H9 (cell line): Measurements from ENCODE around the gene BSG. TPM values are rescaled to one million over a fixed set of nuclear protein-coding genes. Genes with fewer than 3 reads are reported as not detected.

ENCODE experiments used
- DNase-seq: peaks from one replicate; pipeline ENCODE4 v3.0.0-alpha.2; 2017
- H2AFZ ChIP-seq: one replicate; pipeline ENCODE4 v1.6.1; 2013; ENCODE audit warnings: mild to moderate bottlenecking, low read length, control low read depth, moderate library complexity
- H2AK5ac ChIP-seq: 2 replicates; pipeline ENCODE4 v1.6.1; 2013; ENCODE audit warnings: low read length, control low read depth, mixed read lengths; ENCODE audit not compliant: insufficient read length
- H2BK120ac ChIP-seq: one replicate; pipeline ENCODE4 v1.6.1; 2013; ENCODE audit warnings: low read depth, mild to moderate bottlenecking, low read length, control low read depth, inconsistent platforms; ENCODE audit not compliant: poor library complexity, severe bottlenecking
- H2BK12ac ChIP-seq: 2 replicates; pipeline ENCODE4 v1.6.1; 2013; ENCODE audit warnings: low read length, control low read depth, mixed read lengths, low read depth; ENCODE audit not compliant: insufficient read length
- H2BK15ac ChIP-seq: 2 replicates; pipeline ENCODE4 v1.6.1; 2013; ENCODE audit warnings: low read depth, low read length, control low read depth
- H2BK20ac ChIP-seq: one replicate; pipeline ENCODE4 v1.6.1; 2013; ENCODE audit warnings: low read depth, mild to moderate bottlenecking, low read length, control low read depth, inconsistent platforms; ENCODE audit not compliant: poor library complexity, severe bottlenecking
- H2BK5ac ChIP-seq: 2 replicates; pipeline ENCODE4 v1.6.1; 2013; ENCODE audit warnings: low read length, control low read depth, mixed read lengths; ENCODE audit not compliant: insufficient read length
- H3K14ac ChIP-seq: 2 replicates; pipeline ENCODE4 v1.6.1; 2013; ENCODE audit warnings: low read length, control low read depth; ENCODE audit not compliant: insufficient read depth
- H3K18ac ChIP-seq: 2 replicates; pipeline ENCODE4 v1.6.1; 2013; ENCODE audit warnings: low read depth, mild to moderate bottlenecking, mixed read lengths, low read length, control low read depth; ENCODE audit not compliant: insufficient read length
- H3K23ac ChIP-seq: 2 replicates; pipeline ENCODE4 v1.6.1; 2013; ENCODE audit warnings: low read length, control low read depth, mixed read lengths, low read depth; ENCODE audit not compliant: insufficient read length
- H3K23me2 ChIP-seq: 2 replicates; pipeline ENCODE4 v1.6.1; 2013; ENCODE audit warnings: low read depth, mild to moderate bottlenecking, mixed read lengths, low read length, control low read depth; ENCODE audit not compliant: insufficient read length, poor library complexity, severe bottlenecking
- H3K27ac ChIP-seq: 2 replicates; pipeline ENCODE4 v1.5.1; 2013; ENCODE audit warnings: low read length, control low read depth, mixed read lengths, low read depth; ENCODE audit not compliant: insufficient read length
- H3K27me3 ChIP-seq: 2 replicates; pipeline ENCODE4 v1.6.1; 2013; ENCODE audit warnings: low read length, control low read depth, inconsistent platforms; ENCODE audit not compliant: insufficient read depth
- H3K4ac ChIP-seq: 2 replicates; pipeline ENCODE4 v1.6.1; 2013; ENCODE audit warnings: low read depth, mild to moderate bottlenecking, control low read depth, inconsistent platforms, low read length, moderate library complexity
- H3K4me1 ChIP-seq: 2 replicates; pipeline ENCODE4 v1.6.1; 2013; ENCODE audit warnings: low read length, control low read depth, inconsistent platforms; ENCODE audit not compliant: insufficient read depth
- H3K4me2 ChIP-seq: 2 replicates; pipeline ENCODE4 v1.6.1; 2013; ENCODE audit warnings: low read length, control low read depth, mixed read lengths; ENCODE audit not compliant: insufficient read length, insufficient read depth
- H3K56ac ChIP-seq: 2 replicates; pipeline ENCODE4 v1.6.1; 2013; ENCODE audit warnings: low read depth, mild to moderate bottlenecking, mixed read lengths, low read length, control low read depth; ENCODE audit not compliant: insufficient read length
- H3K79me1 ChIP-seq: 2 replicates; pipeline ENCODE4 v1.6.1; 2013; ENCODE audit warnings: low read depth, mild to moderate bottlenecking, moderate library complexity, low read length, control low read depth, inconsistent platforms; ENCODE audit not compliant: insufficient read depth, poor library complexity, severe bottlenecking
- H3K79me2 ChIP-seq: 2 replicates; pipeline ENCODE4 v1.6.1; 2013; ENCODE audit warnings: low read length, control low read depth, inconsistent platforms; ENCODE audit not compliant: insufficient read depth
- H3K9ac ChIP-seq: 2 replicates; pipeline ENCODE4 v1.6.1; 2013; ENCODE audit warnings: low read length, control low read depth, mixed read lengths; ENCODE audit not compliant: insufficient read length; ENCODE audit errors: extremely low read depth
- H3K9me3 ChIP-seq: one replicate; pipeline ENCODE4 v1.6.1; 2013; ENCODE audit warnings: low read depth, low read length, inconsistent platforms; ENCODE audit not compliant: control insufficient read depth
- H3T11ph ChIP-seq: one replicate; pipeline ENCODE4 v1.6.1; 2013; ENCODE audit warnings: mild to moderate bottlenecking, low read length, control low read depth, inconsistent platforms
- H4K20me1 ChIP-seq: one replicate; pipeline ENCODE4 v1.6.1; 2013; ENCODE audit not compliant: control insufficient read depth, insufficient read length, insufficient read depth
- H4K5ac ChIP-seq: 2 replicates; pipeline ENCODE4 v1.6.1; 2013; ENCODE audit warnings: low read depth, mild to moderate bottlenecking, mixed read lengths, low read length, control low read depth; ENCODE audit not compliant: insufficient read length
- H4K8ac ChIP-seq: replicated peaks from 2 replicates; pipeline ENCODE4 v1.6.1; 2013; ENCODE audit warnings: low read length, control low read depth, mixed read lengths, low read depth; ENCODE audit not compliant: insufficient read length
- H4K91ac ChIP-seq: 2 replicates; pipeline ENCODE4 v1.6.1; 2013; ENCODE audit warnings: low read depth, mild to moderate bottlenecking, moderate library complexity, mixed read lengths, low read length, control low read depth; ENCODE audit not compliant: insufficient read length
- H3K27ac Mint-ChIP-seq, 3 experiments: 2 replicates in 2 of 3; 3 replicates in 1 of 3; pipeline ENCODE4 v1.8.0; 2020 to 2021; ENCODE audit warnings: mixed read lengths in 3 of 3, mild to moderate bottlenecking in 1 of 3, moderate library complexity in 1 of 3
- H3K27me3 Mint-ChIP-seq: 2 replicates; pipeline ENCODE4 v1.8.0; 2021; ENCODE audit warnings: low read depth, mild to moderate bottlenecking, moderate library complexity, mixed read lengths
- H3K36me3 Mint-ChIP-seq, 3 experiments: 2 replicates in 2 of 3; 3 replicates in 1 of 3; pipeline ENCODE4 v1.8.0; 2020 to 2021; ENCODE audit warnings: low read depth in 3 of 3, mixed read lengths in 3 of 3; ENCODE audit not compliant: insufficient read depth in 1 of 3
- H3K4me1 Mint-ChIP-seq, 2 experiments: 2 replicates each; pipeline ENCODE4 v1.8.0; 2020; ENCODE audit warnings: mixed read lengths in 2 of 2
- H3K4me3 Mint-ChIP-seq, 2 experiments: 2 replicates in 1 of 2; 3 replicates in 1 of 2; pipeline ENCODE4 v1.8.0; 2020 to 2021; ENCODE audit warnings: mild to moderate bottlenecking in 2 of 2, mixed read lengths in 2 of 2, moderate library complexity in 1 of 2
- H3K9me3 Mint-ChIP-seq, 2 experiments: 2 replicates in 1 of 2; 3 replicates in 1 of 2; pipeline ENCODE4 v1.8.0; 2020; ENCODE audit warnings: mild to moderate bottlenecking in 2 of 2, mixed read lengths in 2 of 2, moderate library complexity in 1 of 2
- WGBS: extraction: QIAGEN DNeasy Blood & Tissue Kit; methylation state at CpG from one replicate; pipeline ENCODE4 v1.1.7; 2013; ENCODE audit warnings: missing lambda C conversion rate, low lambda C conversion rate, mixed read lengths; ENCODE audit not compliant: insufficient read length; ENCODE audit errors: extremely low coverage; 5-methylcytosine and 5-hydroxymethylcytosine counted together
- total RNA-seq: library from RNA; stranded (reverse); gene quantifications from 2 replicates; pipeline ENCODE4 v1.2.1, GENCODE V29; 2021
- TF ChIP-seq, protein P1 (sequence below): fragments of 200-600 bp; sonication (generic); conservative IDR thresholded peaks from 3 replicates; pipeline ENCODE4 v1.8.0; 2021; ENCODE audit warnings: antibody characterized with exemption, mild to moderate bottlenecking

BSG gene
- total RNA-seq, 1 experiment from 2014 or later: 715 TPM

DNA sequence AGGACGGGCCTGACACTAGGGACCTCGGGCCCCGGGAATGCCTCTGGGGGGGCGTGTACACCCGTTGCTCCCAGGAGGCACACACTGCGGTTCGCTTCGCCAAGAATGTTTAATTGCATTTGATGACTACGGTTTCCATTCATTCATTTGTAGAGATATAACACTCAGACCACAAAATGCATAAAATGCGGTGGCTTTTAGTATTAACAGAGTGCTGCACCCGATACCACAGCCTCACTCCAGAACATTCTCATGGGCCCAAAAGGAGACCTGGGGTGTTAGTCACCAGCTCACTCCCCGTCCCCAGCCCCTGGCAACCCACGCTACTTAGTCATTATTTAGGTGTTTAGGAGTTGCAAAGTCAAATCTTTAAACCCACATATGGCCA is 39.1 kb downstream of the BSG start:
- H2BK5ac ChIP-seq: no peak overlapping the region
- no peak overlapping the region for H2BK12ac ChIP-seq
- H3T11ph ChIP-seq: no peak overlapping the region
- no peak overlapping the region for H3K18ac ChIP-seq
- no peaks in the 10 kb centered on the region for H3K79me2 ChIP-seq
- H3K23ac ChIP-seq: no peak overlapping the region
- H4K5ac ChIP-seq: no peak overlapping the region
- peak overlapping the region in 1 of 3 experiments; percentile 63; a peak in 1 of 7 replicates for H3K27ac Mint-ChIP-seq
- H3K9ac ChIP-seq: no peak overlapping the region
- no peak overlapping the region for H3K4ac ChIP-seq
- no peak overlapping the region for H3K4me2 ChIP-seq
- no CpG with 5 or more reads among the region's 13 CpGs for WGBS
- H4K8ac ChIP-seq: no peak overlapping the region
- H3K4me1 Mint-ChIP-seq: peaks cover 3 to 4% of the 10 kb centered on the region in 2 experiments; a peak in 1 of 4 replicates
- no peaks in the 10 kb centered on the region for H3K9me3 Mint-ChIP-seq
- no peaks in the 10 kb centered on the region for H3K23me2 ChIP-seq
- no peak overlapping the region for H2BK15ac ChIP-seq
- TF ChIP-seq, protein P1, sequence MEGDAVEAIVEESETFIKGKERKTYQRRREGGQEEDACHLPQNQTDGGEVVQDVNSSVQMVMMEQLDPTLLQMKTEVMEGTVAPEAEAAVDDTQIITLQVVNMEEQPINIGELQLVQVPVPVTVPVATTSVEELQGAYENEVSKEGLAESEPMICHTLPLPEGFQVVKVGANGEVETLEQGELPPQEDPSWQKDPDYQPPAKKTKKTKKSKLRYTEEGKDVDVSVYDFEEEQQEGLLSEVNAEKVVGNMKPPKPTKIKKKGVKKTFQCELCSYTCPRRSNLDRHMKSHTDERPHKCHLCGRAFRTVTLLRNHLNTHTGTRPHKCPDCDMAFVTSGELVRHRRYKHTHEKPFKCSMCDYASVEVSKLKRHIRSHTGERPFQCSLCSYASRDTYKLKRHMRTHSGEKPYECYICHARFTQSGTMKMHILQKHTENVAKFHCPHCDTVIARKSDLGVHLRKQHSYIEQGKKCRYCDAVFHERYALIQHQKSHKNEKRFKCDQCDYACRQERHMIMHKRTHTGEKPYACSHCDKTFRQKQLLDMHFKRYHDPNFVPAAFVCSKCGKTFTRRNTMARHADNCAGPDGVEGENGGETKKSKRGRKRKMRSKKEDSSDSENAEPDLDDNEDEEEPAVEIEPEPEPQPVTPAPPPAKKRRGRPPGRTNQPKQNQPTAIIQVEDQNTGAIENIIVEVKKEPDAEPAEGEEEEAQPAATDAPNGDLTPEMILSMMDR: no peak
- no peak overlapping the region for H2BK20ac ChIP-seq
- H3K36me3 Mint-ChIP-seq: peaks cover 18 to 35% (median 28%) of the 10 kb centered on the region in 3 experiments
- no peak overlapping the region for H3K27ac ChIP-seq
- H3K56ac ChIP-seq: no peak overlapping the region
- DNase-seq: no peak
- H4K20me1 ChIP-seq: no peaks in the 10 kb centered on the region
- no peaks in the 10 kb centered on the region for H3K9me3 ChIP-seq
- H3K79me1 ChIP-seq: no peaks in the 10 kb centered on the region
- no peak overlapping the region for H3K4me3 Mint-ChIP-seq
- H2AFZ ChIP-seq: no peak overlapping the region
- H3K14ac ChIP-seq: no peak overlapping the region; the same call in 1 of the 2 replicates
- H3K4me1 ChIP-seq: no peaks in the 10 kb centered on the region
- no peaks in the 10 kb centered on the region for H3K27me3 Mint-ChIP-seq
- no peak overlapping the region for H4K91ac ChIP-seq
- H2BK120ac ChIP-seq: no peak overlapping the region
- H3K27me3 ChIP-seq: no peaks in the 10 kb centered on the region
- no peak overlapping the region for H2AK5ac ChIP-seq
